HG03039 (cell line): ENCODE measurements around the gene STAT3.
A peak's percentile ranks its signal among the peaks of the same experiment; 100 is the strongest.
"Not testable (repeated sequence)": the region's sequence is repeated elsewhere in the genome, so short reads cannot be mapped to it uniquely, and the experiment has no call there.

Experiments
- ATAC-seq: cut with Tn5 transposase; IDR thresholded peaks from one replicate; pipeline ENCODE4 v1.9.1; 2021; ENCODE audit warnings: mild to moderate bottlenecking, moderate library complexity; ENCODE audit not compliant: unreplicated experiment

Gene STAT3

GRCh38 chr17:42388381-42389134 lies at the start of gene STAT3:
TSS of gene STAT3 (minus strand) at chr17:42388442. CDS start at chr17:42348516, 39,926 bp downstream.
- peak; percentile 88 for ATAC-seq

GRCh38 chr17:42436391-42436790 lies 48.1 kb upstream of the STAT3 start:
- ATAC-seq = no peak

- no peak for ATAC-seq
Observed at GRCh38 chr17:42431758-42432161, 43.5 kb upstream of the STAT3 start.

- no peak for ATAC-seq
Observed at GRCh38 chr17:42429726-42430447, 41.6 kb upstream of the STAT3 start.

GRCh38 chr17:42428141-42428944 lies 40.1 kb upstream of the STAT3 start:
- ATAC-seq = no peak

- ATAC-seq = no peak
Observed at GRCh38 chr17:42424991-42425610, 36.9 kb upstream of the STAT3 start.

GRCh38 chr17:42423766-42424165 lies 35.5 kb upstream of the STAT3 start:
- ATAC-seq = no peak

- no peak for ATAC-seq
Observed at GRCh38 chr17:42422958-42423712, 34.9 kb upstream of the STAT3 start, which contains the start of gene CAVIN1. TSS of gene CAVIN1 (minus strand) at chr17:42423256. CDS start at chr17:42423097, 159 bp downstream.

GRCh38 chr17:42422412-42422957 lies 34.2 kb upstream of the STAT3 start:
- ATAC-seq = no peak

GRCh38 chr17:42421507-42422338 lies 33.5 kb upstream of the STAT3 start:
- ATAC-seq = no peak

GRCh38 chr17:42421136-42421506 lies 32.9 kb upstream of the STAT3 start:
- no peak for ATAC-seq

- not testable (repeated sequence) for ATAC-seq
Observed at GRCh38 chr17:42417981-42418380, 29.7 kb upstream of the STAT3 start.

GRCh38 chr17:42414704-42415409 lies 26.6 kb upstream of the STAT3 start:
- ATAC-seq = no peak

GRCh38 chr17:42413464-42414040 lies 25.3 kb upstream of the STAT3 start:
- ATAC-seq = no peak

- no peak for ATAC-seq
Observed at GRCh38 chr17:42411905-42412679, 23.9 kb upstream of the STAT3 start.

- ATAC-seq = no peak
Observed at GRCh38 chr17:42411361-42411760, 23.1 kb upstream of the STAT3 start.

GRCh38 chr17:42410319-42410685 lies 22.1 kb upstream of the STAT3 start:
- no peak for ATAC-seq
